OCI-LY7 (cell line): ENCODE measurements around the gene XCL1. TPM values are rescaled to one million over a fixed set of nuclear protein-coding genes. Genes with fewer than 3 reads are reported as not detected.

ENCODE experiments used
- BruUV-seq: library from RNA; stranded (reverse); fragments of 400-500 nt; replicated peaks from 2 replicates; lab custom pipeline; 2021; lab: Mats Ljungman, UMichigan
- CTCF ChIA-PET: fragments of 300-600 bp; sonication (Branson Sonifier 250); formaldehyde crosslinking; loops from one replicate; lab custom pipeline; 2022; ENCODE audit warnings: antibody characterized with exemption; ENCODE audit not compliant: unreplicated experiment; lab: Charles Lee
- POLR2A ChIA-PET: fragments of 300-600 bp; sonication (Branson Sonifier 250); formaldehyde crosslinking; loops from one replicate; lab custom pipeline; 2022; ENCODE audit warnings: antibody characterized with exemption; lab: Charles Lee
- DNase-seq: peaks from one replicate; pipeline ENCODE4 v3.0.0-alpha.2; 2015; ENCODE audit warnings: low spot score
- H2AFZ ChIP-seq: fragments of 200-600 bp; sonication (generic), shearing (Covaris generic); 2 replicates; pipeline ENCODE4 v1.6.1; 2014; ENCODE audit warnings: mild to moderate bottlenecking, antibody characterized with exemption, low read length, moderate library complexity
- H3K27ac ChIP-seq: fragments of 200-600 bp; sonication (generic); 2 replicates; pipeline ENCODE4 v1.5.1; 2014; ENCODE audit warnings: mixed run types, low read depth, mild to moderate bottlenecking, moderate library complexity, low read length, inconsistent platforms; ENCODE audit not compliant: poor library complexity, severe bottlenecking
- H3K36me3 ChIP-seq: fragments of 200-600 bp; sonication (generic); 2 replicates; pipeline ENCODE4 v1.6.1; 2014; ENCODE audit warnings: mild to moderate bottlenecking, antibody characterized with exemption, low read length, moderate library complexity, mixed read lengths; ENCODE audit not compliant: insufficient read depth
- H3K4me1 ChIP-seq: fragments of 200-600 bp; sonication (generic); 2 replicates; pipeline ENCODE4 v1.5.1; 2014; ENCODE audit warnings: mild to moderate bottlenecking, low read length; ENCODE audit not compliant: insufficient read depth, poor library complexity, severe bottlenecking
- H3K4me2 ChIP-seq: fragments of 200-600 bp; sonication (generic); 2 replicates; pipeline ENCODE4 v1.6.1; 2014; ENCODE audit warnings: mild to moderate bottlenecking, low read length
- H3K4me3 ChIP-seq: fragments of 200-600 bp; sonication (generic); 2 replicates; pipeline ENCODE4 v1.5.1; 2014; ENCODE audit warnings: mild to moderate bottlenecking, low read depth, low read length; ENCODE audit not compliant: poor library complexity, severe bottlenecking
- H3K79me2 ChIP-seq: fragments of 200-600 bp; sonication (generic); 2 replicates; pipeline ENCODE4 v1.6.1; 2016; ENCODE audit warnings: low read depth, mild to moderate bottlenecking, low read length, moderate library complexity, mixed read lengths; ENCODE audit not compliant: insufficient read depth
- H3K9me2 ChIP-seq: fragments of 200-600 bp; sonication (generic); 2 replicates; pipeline ENCODE4 v1.6.1; 2016; ENCODE audit warnings: mild to moderate bottlenecking, low read length, mixed read lengths; ENCODE audit not compliant: insufficient read depth
- H3K9me3 ChIP-seq: fragments of 200-600 bp; sonication (generic); 2 replicates; pipeline ENCODE4 v1.6.1; 2014; ENCODE audit warnings: mild to moderate bottlenecking, mixed run types, low read length, mixed read lengths
- H4K20me1 ChIP-seq: fragments of 200-600 bp; sonication (generic); 2 replicates; pipeline ENCODE4 v1.6.1; 2014; ENCODE audit warnings: mild to moderate bottlenecking, antibody characterized with exemption, low read length, moderate library complexity, mixed read lengths; ENCODE audit not compliant: insufficient read depth
- EZH2phosphoT487 ChIP-seq: fragments of 200-600 bp; sonication (generic); IDR thresholded peaks from 2 replicates; pipeline ENCODE4 v1.6.1; 2018; ENCODE audit warnings: low read depth, borderline replicate concordance, mild to moderate bottlenecking, mixed run types, antibody characterized with exemption, low read length, moderate library complexity, mixed read lengths
- intact Hi-C: fragments of 100-400 bp; cut with micrococcal nuclease; formaldehyde crosslinking; loops from one replicate; pipeline ENCODE4 v1.10.0; 2022; ENCODE audit not compliant: unreplicated experiment
- total RNA-seq, 2 experiments: library from RNA; depleted of rRNA in 1 of 2; stranded (reverse); fragments of >200 nt in 1 of 2; shearing (Covaris generic) in 1 of 2; gene quantifications; 2 replicates each; pipeline ENCODE4 v1.2.3, GENCODE V29; 2014 to 2022
- TF ChIP-seq, protein P1 (sequence below): fragments of 200-600 bp; sonication (generic); conservative IDR thresholded peaks from 2 replicates; pipeline ENCODE4 v1.5.1; 2014; ENCODE audit warnings: mild to moderate bottlenecking, antibody characterized with exemption, low read length, moderate library complexity, mixed read lengths

Gene XCL1
- total RNA-seq, 2 experiments from 2014 or later, result not detected

DNA sequence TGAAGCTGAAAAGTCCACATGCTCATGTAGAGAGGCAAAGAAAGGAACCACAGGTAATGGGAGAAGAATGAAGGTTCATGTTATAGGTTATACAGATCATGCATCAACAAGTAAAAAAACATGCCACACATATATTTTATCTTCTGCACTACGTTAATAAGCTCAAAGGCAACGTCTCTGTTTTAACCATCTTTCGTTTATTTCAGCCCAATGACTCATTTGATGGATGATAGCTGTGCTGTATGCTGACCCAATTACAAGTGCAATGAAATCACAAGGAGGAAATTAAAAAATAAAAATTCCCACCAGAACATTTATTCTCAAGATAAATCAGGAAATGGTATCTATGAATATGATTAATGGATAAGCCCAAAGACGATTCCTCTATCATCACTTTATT is 24.6 kb downstream of the XCL1 start:
- BruUV-seq, result no TSS peak
- H3K36me3 ChIP-seq, result no peaks in the 10 kb centered on the region
- CTCF ChIA-PET, result no interaction called here
- POLR2A ChIA-PET, result no interaction called here
- no peak for DNase-seq
- no peak overlapping the region for H3K4me3 ChIP-seq
- H3K9me3 ChIP-seq, result no peaks in the 10 kb centered on the region
- no peaks in the 10 kb centered on the region for H3K79me2 ChIP-seq
- H3K27ac ChIP-seq, result no peak overlapping the region
- TF ChIP-seq, protein P1, sequence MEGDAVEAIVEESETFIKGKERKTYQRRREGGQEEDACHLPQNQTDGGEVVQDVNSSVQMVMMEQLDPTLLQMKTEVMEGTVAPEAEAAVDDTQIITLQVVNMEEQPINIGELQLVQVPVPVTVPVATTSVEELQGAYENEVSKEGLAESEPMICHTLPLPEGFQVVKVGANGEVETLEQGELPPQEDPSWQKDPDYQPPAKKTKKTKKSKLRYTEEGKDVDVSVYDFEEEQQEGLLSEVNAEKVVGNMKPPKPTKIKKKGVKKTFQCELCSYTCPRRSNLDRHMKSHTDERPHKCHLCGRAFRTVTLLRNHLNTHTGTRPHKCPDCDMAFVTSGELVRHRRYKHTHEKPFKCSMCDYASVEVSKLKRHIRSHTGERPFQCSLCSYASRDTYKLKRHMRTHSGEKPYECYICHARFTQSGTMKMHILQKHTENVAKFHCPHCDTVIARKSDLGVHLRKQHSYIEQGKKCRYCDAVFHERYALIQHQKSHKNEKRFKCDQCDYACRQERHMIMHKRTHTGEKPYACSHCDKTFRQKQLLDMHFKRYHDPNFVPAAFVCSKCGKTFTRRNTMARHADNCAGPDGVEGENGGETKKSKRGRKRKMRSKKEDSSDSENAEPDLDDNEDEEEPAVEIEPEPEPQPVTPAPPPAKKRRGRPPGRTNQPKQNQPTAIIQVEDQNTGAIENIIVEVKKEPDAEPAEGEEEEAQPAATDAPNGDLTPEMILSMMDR, result no peak
- TF ChIP-seq EZH2phosphoT487, result no peak
- H3K4me1 ChIP-seq, result no peaks in the 10 kb centered on the region
- intact Hi-C loops, result loop anchor here (5.0 to 10.0 kb wide), 3 partner anchors 534 to 1111 kb away; partner anchors contain the start of gene SELL
- no peaks in the 10 kb centered on the region for H4K20me1 ChIP-seq
- H2AFZ ChIP-seq, result no peak overlapping the region
- H3K4me2 ChIP-seq, result no peak overlapping the region
- no peaks in the 10 kb centered on the region for H3K9me2 ChIP-seq

DNA sequence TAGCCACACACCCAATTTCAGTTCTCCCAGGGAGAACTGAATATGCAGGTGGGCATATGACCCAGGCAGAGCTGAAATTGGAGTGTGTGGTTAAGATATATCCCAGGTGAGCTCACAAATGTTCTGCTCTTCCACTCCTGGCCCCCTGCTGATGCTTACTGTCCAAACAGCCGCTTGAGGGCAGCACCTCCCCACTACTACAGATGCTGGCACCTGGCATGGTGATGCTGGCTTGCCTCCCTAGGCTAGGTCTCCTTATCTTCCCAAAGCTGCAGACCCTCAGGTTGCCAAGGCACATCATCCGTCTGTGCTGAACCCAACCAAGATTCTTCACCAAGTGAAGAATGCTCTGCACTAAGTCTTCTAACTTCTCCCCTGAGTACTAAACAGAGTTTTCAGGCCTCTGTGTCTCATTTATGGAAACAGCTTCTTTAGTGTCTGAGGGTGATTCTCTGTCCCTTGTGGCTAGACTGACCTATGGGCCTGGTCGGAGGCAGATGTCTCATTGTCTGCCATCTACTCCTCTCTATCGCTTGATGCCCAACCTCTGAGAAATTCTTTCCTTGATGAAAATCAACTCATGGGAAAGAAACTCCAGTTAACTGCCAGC is 27.2 kb downstream of the XCL1 start:
- no TSS peak for BruUV-seq
- Histone ChIP-seq H3K9me3 (no peaks in the 10 kb centered on the region), H3K4me1 (no peaks in the 10 kb centered on the region), H3K9me2 (no peaks in the 10 kb centered on the region), H2AFZ (no peak overlapping the region), H3K36me3 (no peaks in the 10 kb centered on the region), H3K4me3 (no peak overlapping the region), H3K4me2 (no peak overlapping the region), H3K79me2 (no peaks in the 10 kb centered on the region), H3K27ac (no peak overlapping the region), H4K20me1 (no peaks in the 10 kb centered on the region)
- ChIA-PET CTCF (interaction anchor here (0.6 to 0.8 kb wide), 2 partner anchors 85 to 745 kb away, joined by 3 read pairs; no protein-coding TSS in a partner anchor), POLR2A (interaction anchor here (0.6 kb wide), 1 partner anchor 34 kb away, joined by 3 read pairs; no protein-coding TSS in a partner anchor)
- intact Hi-C loops, result loop anchor here (2.0 to 10.0 kb wide), 4 partner anchors 531 to 1109 kb away; partner anchors contain the start of gene SELL
- no peak for TF ChIP-seq EZH2phosphoT487
- TF ChIP-seq, protein P1, result peak; percentile 85
- peak; percentile 60 for DNase-seq

DNA sequence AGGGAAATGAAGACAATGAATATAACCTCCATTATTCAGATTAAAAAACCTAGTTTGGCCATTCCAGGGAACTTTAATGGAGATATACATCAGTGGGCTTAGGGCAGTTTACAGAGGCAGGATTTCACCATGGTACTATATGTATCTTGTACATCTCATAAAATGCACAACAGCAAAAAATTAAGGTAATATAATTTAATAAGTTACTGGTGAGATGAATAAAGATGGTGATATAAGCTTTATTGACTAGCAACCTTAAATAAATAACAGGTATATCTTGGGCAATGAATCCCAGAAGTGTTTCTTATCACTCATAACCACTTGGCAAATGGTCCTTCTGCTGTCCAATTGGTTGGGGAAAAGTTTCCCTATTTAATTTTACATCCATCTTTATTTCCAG is 29.0 kb downstream of the XCL1 start:
- CTCF ChIA-PET, result no interaction called here

More for the DNA sequence above, 29.0 kb downstream of the XCL1 start:
- Histone ChIP-seq H3K9me3 (no peaks in the 10 kb centered on the region), H4K20me1 (no peaks in the 10 kb centered on the region), H3K4me2 (no peak overlapping the region), H3K27ac (no peak overlapping the region), H3K4me1 (no peaks in the 10 kb centered on the region), H3K79me2 (no peaks in the 10 kb centered on the region), H3K4me3 (no peak overlapping the region), H3K9me2 (no peaks in the 10 kb centered on the region), H3K36me3 (no peaks in the 10 kb centered on the region), H2AFZ (no peak overlapping the region)
- POLR2A ChIA-PET, result no interaction called here
- intact Hi-C loops, result loop anchor here (10.0 kb wide), 1 partner anchor 529 kb away; no protein-coding TSS in a partner anchor
- TF ChIP-seq EZH2phosphoT487, result no peak
- TF ChIP-seq, protein P1, result no peak
- no peak for DNase-seq
- no TSS peak for BruUV-seq
